NAMALWA (cell line): Measurements from ENCODE around the gene CDA.
"Not testable (repeated sequence)": the region's sequence is repeated elsewhere in the genome, so short reads cannot be mapped to it uniquely, and the experiment has no call there.

ENCODE experiments used
- DNase-seq: peaks from one replicate; pipeline ENCODE4 v3.0.0-alpha.2; 2015; ENCODE audit warnings: low spot score

The CDA gene

DNA sequence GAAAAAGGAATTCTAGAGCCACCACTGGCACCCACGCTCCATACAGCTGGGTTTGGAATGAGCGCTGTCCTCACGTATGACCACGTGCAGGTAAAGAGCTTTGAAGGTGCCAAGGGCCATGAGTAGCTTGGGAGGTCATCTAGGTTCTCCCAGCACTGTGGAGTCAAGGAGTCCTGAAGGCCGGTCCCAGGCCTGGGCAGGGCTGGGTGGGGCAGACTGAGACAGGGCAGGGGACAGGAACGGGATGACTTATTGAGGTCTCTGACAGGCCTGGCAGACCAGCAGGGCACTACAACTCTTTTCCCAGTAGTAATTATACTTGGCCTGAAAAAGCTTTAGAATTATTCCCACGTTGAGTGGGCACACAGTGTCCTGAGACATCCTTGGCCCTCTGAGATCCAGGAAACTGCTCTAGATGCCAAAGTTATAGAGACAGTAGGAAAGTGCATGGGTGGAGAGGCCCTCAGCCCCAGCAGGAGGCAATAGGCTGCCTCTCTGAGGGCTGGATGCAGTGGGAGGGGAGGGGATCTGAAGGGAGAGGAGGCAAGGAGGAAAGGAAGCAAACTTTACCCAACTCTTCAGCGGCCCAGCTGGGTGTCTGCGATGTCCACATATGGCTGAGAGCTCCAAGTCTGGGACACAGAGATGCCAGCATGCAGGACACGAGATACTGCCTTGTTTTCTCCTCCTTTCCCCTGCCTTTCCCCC is 1.8 kb upstream of the CDA start:
- DNase-seq, result no peak

DNA sequence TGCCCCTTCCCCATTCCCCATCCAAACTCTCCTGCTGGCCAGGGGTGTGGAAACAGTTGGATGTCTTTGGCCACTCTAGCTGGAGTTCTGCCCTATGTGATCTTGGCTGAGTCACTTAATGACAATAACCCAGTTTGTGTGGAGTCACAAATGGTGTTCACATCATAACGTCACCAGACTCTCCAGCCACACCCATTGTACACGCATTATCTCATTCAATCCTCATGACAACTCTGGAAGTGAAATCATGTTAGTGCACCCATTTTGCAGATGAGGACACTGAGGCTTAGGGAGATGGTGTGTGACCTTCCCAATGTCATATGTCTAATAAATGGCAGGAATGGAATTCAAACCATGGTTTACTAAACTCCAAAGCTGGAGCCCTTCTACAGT is 1.2 kb upstream of the CDA start:
- no peak for DNase-seq

DNA sequence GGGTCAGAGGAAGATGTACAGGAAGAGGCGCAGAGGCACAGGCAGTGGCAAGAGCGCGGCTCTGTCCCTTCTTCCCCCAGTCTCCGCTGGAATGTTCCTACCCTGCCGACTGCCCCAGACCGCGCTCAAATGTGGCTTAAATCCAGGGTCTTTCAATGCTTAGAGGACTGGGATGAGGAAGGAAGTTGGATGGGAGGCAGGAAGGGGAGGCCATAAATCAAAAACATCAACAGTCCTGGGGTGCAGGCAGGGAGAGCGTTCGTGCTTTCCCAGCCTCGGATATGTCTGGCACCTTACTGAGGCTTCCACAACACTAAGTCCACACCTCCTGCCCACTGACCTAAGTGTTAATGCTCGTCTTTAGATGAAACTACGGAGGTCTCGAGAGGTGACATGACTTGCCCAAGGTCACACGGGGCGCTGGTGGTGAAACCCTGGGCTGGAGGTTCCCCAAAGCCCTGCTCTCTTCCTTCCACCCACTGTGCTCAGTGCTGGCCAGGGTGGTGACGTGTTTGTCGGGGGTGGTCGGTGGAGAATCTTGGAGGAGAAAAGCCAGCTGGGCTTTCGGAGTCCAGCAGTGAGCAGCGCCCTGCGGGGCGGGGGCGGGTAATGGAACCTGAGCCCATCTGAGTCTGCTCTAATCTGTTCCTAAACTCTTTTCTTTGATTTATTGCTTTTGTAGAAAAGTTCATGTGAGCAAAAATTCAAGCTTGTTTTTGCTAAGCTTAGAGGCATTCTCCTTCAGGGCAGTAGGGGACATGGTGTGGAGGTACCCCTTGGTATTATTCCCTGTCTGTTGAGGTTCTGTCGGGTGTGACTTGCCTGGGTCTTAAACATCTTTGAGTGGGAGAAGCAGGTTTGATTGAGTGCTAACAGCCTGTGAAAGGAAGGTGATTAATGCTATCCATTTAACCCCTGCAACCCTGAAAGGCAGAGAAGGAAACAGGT is 708 bp downstream of the CDA start:
- DNase-seq, result no peak

DNA sequence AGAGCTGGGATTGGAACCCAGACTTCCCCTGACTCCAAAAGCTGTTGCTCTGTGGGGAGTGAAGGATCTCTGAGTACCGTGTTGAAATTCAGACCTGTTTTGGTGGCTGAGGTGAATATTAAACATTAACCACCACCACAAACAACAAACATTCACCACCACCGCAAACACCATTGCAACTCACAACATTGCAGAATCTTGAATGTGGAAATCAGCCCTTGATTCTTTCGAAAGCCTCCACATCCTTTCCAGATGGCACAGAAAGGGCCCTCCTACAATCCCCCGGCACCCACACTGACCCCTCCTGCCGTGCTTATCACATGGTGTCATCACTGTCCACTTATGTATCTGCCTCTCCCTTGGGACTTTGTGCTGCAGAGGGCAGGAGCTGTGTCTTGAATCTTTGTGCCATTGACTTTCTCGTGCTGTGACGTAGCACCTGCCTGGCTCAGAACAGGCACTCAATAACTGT is 1.4 kb downstream of the CDA start:
- DNase-seq, result no peak

DNA sequence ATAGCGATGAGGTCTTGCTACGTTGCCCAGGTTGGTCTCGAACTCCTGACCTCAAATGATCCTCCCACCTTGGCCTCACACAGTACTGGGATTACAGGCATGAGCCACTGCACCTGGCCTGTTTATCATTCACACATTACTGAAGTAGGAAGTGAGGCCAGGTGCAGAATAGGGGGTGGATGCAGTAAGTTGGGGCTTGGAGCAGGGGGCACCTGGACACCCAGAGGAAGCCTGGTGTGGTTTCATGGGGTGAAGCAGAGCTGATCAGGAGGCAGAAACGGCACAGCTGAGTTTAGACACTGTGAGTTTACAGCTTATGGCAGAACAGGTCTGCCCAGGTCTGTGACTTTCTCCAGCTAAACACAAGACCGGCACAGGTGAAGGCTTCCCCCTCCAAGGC is 4.9 kb downstream of the CDA start:
- DNase-seq, result peak; percentile 19

DNA sequence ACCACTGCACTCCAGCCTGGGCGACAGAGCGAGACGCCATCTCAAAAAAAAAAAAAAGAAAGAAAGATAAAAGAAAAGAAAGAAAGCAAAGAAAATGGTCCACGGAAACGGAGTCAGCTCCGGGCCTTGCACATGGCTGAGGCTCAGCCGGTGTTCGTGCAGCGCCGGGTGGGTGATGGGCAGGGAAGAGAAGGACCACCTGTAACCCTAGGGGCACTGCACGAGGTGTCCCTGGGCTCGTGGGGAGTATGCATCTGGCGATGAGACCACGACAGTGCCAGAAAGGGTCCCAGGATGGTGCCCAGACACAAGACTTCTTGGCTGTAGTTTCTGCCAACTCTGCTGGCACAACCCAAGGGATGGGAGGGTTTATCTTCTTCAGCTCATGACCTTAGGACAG is 5.8 kb downstream of the CDA start:
- DNase-seq, result no peak

DNA sequence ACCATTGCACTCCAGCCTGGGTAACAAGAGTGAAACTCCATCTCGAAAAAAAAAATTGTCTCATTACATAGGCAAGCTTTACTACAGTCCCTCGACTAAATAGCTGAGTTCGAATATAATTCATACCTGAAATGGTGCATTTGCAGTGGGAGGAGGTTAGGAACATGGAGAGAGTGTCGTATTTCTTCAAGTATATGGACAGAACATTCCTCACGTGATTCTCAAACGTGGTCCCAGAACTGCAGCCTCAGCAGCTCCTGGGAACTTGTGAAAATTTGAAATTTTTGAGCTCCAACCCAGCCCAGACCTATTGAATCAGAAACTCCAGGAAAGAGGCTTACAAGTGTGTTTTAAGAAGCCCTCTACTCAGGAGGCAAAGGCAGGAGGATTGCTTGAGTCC is 7.2 kb downstream of the CDA start:
- no peak for DNase-seq

DNA sequence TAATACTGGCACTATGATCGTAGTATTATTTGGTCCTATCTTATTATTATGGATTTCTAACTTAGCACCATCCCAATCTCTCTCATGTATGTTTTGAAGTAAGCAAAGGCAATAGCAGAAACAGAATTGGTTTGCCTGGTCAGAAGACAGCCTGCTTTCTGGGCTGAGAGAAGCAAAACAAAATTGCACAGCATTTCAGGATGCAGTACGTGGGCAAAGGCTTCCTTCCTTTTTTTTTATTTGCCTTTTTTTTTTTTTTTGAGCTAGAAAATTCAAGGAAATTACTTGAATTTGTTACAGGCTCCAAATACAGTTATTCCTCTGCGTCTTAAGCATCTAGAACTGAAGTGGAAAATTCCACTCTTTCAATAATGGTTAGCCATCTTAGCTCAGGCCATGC is 8.8 kb downstream of the CDA start:
- no peak for DNase-seq

DNA sequence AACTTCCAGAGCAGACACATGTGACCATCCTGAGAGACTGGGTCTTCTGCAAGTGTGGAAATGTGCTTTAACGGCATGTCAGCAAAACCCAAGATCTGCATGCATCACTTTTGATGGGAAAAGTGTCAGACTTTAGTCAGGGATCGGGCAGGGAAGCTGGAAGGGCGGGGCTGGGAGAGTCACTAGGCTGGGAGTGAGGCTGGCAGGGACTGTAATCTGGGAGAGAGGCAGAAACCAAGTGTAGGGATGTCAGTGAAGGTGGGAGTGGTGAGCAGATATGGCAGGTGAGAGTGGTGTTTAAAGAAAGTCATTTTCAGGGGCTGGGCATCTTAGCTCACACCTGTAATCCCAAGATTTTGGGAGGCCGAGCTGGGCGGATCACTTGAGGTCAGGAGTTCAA is 11.3 kb downstream of the CDA start:
- no peak for DNase-seq

DNA sequence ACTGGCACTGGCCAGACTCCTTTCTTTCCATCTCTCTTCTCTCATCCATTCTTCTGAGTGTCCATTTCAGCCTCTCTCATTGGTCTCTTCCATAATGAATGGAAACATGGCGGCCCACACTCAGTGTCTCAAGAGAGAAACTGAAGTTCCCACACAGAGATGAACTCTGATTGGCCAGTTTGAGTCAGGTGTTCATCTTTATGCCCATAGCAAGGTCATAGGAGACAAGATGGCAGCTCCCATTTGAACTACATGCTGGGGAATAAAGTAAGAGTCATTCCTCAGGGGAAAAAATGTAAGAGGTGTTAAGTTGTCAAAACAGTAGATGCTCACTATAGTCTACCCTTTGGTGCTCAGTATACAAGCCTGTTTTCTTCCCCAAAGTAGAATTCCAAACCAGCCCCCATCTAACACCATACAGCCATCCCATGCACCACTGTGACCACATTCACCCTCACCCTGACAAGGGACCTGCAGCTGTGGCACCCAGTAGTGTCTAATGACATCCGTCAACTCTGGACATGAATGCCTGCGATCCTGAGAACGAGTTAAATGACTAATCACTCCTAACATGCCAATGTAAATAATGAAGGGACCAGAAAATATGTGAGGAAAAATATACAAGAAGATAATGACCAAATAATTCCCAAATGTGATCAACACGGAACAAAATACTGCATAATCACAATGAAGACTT is 12.4 kb downstream of the CDA start:
- DNase-seq, result peak; percentile 38

DNA sequence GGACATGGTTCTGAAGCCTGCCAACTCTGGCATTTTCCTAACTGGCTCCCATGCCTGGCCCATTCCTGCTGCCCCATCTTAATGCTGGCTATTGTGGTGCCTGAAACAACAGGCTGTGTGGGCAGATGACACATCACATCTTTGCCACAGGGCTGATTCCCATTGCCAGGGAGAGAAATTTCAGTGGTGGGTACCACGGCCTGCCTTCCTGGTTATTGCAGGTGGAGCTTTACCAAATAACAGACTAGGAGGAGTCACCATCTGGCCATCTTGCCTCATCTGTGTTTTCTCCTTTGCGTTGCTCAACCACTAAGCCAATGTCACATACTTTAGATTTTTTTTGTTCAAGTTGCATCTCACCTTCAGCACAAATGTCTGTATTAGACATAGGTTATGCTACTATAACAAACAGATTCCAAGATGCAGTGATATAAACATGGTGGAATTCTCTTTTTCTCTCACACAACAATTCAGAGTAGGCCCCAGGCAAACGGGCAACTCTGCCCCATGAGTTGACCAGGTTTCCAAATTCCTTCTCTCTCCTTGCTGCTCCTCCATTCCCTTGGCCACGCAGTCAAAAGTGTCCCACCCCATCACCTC is 14.1 kb downstream of the CDA start:
- no peak for DNase-seq

DNA sequence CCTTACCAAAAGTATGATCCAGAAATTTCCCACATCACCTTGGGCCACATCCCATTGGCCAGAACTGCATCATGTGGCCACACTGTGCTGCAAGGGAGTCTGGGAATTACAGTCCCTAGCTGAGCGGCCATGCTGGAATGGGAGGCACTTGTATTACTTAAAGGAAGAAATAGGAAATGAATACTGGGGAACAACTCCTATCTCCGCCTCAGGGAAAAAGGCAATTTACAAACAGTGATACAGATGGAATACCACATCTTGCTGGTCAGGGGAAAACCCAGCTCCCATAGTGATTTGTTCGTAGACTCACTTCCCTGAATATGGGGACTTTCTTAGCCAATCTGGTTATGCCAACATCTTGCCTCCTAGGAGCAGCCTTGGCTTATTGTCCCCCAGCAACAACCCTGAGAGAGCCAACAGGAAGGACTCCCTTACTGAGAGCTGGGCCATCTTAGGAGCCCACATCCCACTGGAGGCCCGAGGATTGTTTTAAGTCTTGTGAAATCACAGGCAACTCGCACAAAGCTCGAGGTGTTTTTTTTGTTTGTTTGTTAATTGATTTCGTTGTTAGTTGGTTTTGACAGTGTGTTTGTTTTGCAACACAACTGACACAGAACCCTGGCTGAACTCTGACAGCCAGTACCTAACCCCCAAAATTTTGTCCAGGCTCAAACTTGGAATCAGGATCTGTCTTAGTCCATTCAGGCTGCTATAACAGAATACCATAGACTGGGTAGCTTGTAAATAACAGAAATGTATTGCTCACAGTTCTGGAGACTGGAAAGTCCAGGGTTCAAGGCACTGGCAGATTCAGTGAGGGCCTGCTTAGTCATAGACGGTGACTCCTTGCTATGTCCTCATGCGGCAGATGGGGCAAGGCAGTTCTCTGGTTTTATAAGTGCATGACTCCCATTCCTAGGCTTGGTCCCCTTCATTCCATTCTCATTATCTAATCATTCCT is 14.9 kb downstream of the CDA start:
- no peak for DNase-seq

DNA sequence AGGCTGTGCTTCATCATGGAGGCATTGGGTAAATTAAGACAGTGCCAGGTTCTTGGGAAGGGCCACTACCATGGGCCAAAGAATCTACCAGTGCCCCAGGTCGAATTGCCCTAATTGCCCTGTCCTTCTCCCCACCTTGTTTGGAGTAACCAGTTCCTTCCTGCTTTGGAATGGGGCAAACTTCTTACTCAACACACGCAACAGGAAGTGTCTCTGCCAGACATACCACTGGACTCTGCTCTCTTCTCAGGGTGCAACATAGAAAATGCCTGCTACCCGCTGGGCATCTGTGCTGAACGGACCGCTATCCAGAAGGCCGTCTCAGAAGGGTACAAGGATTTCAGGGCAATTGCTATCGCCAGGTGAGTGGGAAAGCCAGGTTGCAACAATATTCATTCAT is 15.8 kb downstream of the CDA start:
- no peak for DNase-seq

DNA sequence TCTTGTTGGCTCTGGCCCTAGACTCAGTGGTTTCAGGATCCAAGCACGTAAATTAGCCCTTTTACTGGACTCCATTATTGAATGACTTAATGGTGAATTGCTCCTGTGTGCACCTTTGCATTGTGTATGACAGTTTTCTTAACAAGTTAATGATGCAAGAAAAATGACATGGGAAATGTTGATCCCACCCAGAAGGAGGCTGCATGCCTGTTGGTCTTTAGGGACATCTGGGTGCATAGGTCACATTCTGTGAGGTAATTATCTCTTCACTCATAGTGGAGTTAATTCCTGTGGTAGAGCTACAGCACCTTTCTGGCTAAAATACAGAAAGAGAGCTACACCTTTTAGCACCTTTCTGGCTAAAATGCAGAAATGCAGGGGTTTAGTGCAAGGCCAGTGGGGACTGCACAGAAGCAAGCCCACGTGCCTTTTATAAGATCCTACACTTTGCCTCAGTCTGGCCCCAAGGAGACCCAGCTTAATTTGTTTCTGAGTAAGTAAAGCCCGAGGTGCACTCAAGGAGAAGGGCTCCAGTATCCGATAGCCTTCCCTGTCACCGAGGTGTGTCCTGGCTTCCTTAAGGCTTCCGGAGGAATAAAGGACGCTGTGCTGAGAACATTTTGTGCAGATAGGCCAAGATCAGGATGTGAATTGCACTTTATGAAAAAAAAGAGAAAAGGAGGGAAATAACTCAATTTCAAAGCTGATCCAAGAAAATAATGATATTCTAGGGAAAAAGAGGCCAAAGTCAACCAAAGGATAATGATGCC is 18.1 kb downstream of the CDA start:
- not testable (repeated sequence) for DNase-seq

DNA sequence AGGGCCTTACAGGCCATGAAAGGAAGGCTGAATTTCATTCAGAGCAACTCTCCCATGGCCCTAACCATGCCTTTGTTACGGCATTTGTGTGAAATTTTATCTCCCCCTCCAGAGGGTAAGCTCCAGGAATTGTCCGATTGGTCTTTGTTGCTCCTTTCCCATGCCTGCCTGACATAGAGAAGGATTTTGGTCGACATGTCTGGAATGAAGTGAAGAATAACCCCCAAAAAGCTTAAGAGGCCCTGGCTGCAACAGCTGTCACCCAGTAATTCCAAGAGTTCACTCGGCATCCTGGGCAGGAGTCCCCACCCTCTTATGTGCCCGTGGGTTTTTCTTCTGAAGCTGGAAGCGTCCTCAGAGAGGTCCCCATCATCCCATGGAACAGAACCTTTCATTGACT is 20.6 kb downstream of the CDA start:
- DNase-seq, result no peak

DNA sequence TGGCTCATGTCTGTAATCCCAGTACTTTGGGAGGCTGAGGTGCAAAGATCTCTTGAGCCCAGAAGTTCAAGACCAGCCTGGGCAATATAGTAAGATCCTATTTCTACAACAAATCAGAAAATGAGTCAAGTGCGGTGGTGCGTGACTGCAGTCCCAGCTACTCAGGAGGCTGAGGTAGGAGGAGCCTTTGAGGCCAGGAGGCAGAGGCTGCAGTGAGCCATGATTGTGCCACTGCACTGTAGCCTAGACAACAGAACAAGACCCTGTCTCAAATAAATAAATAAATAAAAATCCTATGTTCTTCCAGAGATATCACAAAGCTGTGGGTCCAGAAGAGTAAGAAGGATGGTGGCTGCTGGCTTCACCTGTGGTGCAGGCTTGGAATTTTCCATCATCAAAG is 22.1 kb downstream of the CDA start:
- no peak for DNase-seq

DNA sequence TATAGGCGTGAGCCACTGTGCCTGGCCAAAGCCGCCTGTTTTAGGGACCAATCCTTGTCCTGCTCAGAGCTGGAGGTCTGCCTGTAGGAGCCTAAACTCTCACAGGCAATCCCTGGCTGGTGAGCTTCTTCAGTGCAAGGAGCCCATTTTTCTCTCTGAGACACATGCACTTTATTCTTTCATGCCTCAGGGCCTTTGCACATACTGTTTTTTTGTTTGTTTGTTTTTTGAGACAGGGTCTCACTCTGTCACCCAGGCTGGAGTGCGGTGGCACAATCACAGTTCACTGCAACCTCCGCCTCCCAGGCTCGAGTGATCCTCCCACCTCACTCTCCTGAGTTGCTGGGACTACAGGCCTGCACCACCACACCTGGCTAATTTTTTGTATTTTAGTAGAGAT is 22.8 kb downstream of the CDA start:
- no peak for DNase-seq

DNA sequence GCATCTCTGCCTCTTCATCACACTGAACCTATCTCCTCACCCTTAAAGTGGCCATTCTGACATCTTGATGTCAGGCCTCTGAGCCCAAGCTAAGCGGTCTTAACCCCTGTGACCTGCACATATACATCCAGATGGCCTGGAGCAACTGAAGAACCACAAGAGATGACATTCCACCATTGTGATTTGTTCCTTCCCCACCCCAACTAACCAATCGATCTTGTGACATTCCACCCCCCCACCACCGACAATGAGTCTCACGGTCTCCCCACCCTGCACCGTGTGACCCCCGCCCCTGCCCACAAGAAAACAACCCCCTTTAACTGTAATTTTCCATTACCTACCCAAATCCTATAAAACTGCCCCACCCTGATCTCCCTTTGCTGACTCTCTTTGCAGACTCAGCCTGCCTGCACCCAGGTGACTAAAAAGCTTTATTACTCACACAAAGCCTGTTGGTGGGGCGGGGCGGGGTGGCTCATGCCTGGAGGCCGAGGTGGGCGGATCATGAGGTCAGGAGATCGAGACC is 23.4 kb downstream of the CDA start:
- DNase-seq, result no peak

DNA sequence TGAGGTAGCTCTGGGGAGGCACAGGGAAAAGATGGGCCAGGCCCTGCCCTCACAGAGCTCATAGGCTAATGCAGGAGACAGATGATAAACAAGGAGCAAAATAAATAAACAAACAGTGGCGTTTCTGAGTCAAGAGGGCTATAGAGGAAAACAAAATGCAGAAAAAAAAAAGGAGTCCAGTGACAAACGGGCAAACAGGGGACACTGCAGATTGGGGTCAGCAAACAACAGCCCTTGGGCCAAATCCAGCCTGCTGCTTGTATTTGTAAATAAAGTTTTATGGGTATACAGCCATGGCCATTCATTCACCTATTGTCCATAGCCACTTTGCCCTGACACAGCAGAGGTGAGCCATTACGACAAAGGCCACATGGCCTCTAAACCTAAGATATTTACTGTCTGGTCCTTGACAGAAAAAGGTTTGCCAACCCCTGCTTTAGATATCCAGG is 25.3 kb downstream of the CDA start:
- no peak for DNase-seq
